Vagina (tissue), 2 donors: ENCODE results near the gene MYL2. TPM values are rescaled to one million over a fixed set of nuclear protein-coding genes. Genes with fewer than 3 reads are reported as not detected.

Experiments used
- DNase-seq, 2 donors: peaks; one replicate each; pipeline ENCODE4 v3.0.0-alpha.2; 2017; ENCODE audit errors: extremely low spot score in 2 of 2
- H3K27ac ChIP-seq: fragments of 200-600 bp; sonication (generic); one replicate; pipeline ENCODE4 v1.5.1; 2019
- H3K27me3 ChIP-seq: fragments of 200-600 bp; sonication (generic); one replicate; pipeline ENCODE4 v1.5.1; 2019
- H3K36me3 ChIP-seq, 2 donors: fragments of 200-600 bp; sonication (generic); one replicate each; pipeline ENCODE4 v1.5.1; 2017 to 2019
- H3K4me1 ChIP-seq: fragments of 200-600 bp; sonication (generic); one replicate; pipeline ENCODE4 v1.5.1; 2019
- H3K4me3 ChIP-seq, 2 donors: fragments of 200-600 bp; sonication (generic); 1 replicate in 1 of 2; 2 replicates in 1 of 2; pipeline ENCODE4 v1.5.1; 2016 to 2019
- H3K9me3 ChIP-seq: fragments of 200-600 bp; sonication (generic); one replicate; pipeline ENCODE4 v1.5.1; 2019
- POLR2A ChIP-seq, 2 donors: fragments of 450-650 bp; IDR thresholded peaks; one replicate each; pipeline ENCODE4 v1.6.1; 2017; ENCODE audit warnings: antibody characterized with exemption in 2 of 2, mild to moderate bottlenecking in 2 of 2, moderate library complexity in 2 of 2
- POLR2AphosphoS5 ChIP-seq, 2 donors: sonication (generic); formaldehyde crosslinking; IDR thresholded peaks; one replicate each; pipeline ENCODE4 v1.9.0; 2017; ENCODE audit warnings: antibody characterized with exemption in 2 of 2, mild to moderate bottlenecking in 2 of 2, low read depth in 1 of 2; ENCODE audit not compliant: insufficient read depth in 1 of 2
- intact Hi-C: fragments of 100-400 bp; cut with DNase I; formaldehyde crosslinking; loops from one replicate; pipeline ENCODE4 v1.15.1; 2023
- total RNA-seq: library from RNA; depleted of rRNA; stranded (reverse); fragments of >200 nt; gene quantifications from one replicate; pipeline ENCODE4 v1.2.3, GENCODE V29; 2016
- TF ChIP-seq, protein P1 (sequence below), 3 experiments: fragments of 450-650 bp in 2 of 3; fragments of 200-600 bp in 1 of 3; sonication (generic) in 1 of 3; IDR thresholded peaks; one replicate each; pipeline ENCODE4 v1.5.1; 2017 to 2019; ENCODE audit warnings: antibody characterized with exemption in 3 of 3, mild to moderate bottlenecking in 2 of 3, moderate library complexity in 2 of 3

The MYL2 gene
- total RNA-seq, 1 donor from 2014 or later: not detected

DNA sequence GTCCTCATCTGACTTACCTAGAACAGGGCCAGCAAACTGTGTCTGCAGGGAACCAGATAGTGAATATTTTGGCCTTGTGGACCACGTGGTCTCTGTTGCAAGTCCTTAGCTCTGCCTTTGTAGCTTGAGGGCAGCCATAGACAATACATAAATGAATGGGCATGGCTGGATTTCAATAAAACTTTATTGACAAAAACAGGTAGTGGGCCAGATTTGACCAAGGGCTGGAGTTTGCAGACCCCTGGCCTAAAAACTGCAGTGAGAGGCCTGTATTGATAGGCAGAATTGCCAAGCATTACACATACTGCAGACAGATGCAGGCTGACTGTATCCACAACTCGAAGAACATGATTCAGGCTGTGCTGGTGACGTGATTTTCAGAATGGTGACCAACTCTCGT, 48.3 kb downstream of the MYL2 start:
- DNase-seq: no peak
- H3K27me3 ChIP-seq: no peaks in the 10 kb centered on the region
- H3K9me3 ChIP-seq: no peaks in the 10 kb centered on the region
- intact Hi-C loops: no loop called here
- no peaks in the 10 kb centered on the region for H3K36me3 ChIP-seq
- H3K4me3 ChIP-seq: no peak overlapping the region
- TF ChIP-seq, protein P1, sequence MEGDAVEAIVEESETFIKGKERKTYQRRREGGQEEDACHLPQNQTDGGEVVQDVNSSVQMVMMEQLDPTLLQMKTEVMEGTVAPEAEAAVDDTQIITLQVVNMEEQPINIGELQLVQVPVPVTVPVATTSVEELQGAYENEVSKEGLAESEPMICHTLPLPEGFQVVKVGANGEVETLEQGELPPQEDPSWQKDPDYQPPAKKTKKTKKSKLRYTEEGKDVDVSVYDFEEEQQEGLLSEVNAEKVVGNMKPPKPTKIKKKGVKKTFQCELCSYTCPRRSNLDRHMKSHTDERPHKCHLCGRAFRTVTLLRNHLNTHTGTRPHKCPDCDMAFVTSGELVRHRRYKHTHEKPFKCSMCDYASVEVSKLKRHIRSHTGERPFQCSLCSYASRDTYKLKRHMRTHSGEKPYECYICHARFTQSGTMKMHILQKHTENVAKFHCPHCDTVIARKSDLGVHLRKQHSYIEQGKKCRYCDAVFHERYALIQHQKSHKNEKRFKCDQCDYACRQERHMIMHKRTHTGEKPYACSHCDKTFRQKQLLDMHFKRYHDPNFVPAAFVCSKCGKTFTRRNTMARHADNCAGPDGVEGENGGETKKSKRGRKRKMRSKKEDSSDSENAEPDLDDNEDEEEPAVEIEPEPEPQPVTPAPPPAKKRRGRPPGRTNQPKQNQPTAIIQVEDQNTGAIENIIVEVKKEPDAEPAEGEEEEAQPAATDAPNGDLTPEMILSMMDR (IDR thresholded peaks at IDR 0.05): no peak
- TF ChIP-seq POLR2AphosphoS5 (IDR thresholded peaks at IDR 0.05; ENCODE audit: insufficient read depth in 1 of 2, low read depth in 1 of 2) (no peak), POLR2A (IDR thresholded peaks at IDR 0.05) (no peak)
- no peak overlapping the region for H3K27ac ChIP-seq
- no peaks in the 10 kb centered on the region for H3K4me1 ChIP-seq

DNA sequence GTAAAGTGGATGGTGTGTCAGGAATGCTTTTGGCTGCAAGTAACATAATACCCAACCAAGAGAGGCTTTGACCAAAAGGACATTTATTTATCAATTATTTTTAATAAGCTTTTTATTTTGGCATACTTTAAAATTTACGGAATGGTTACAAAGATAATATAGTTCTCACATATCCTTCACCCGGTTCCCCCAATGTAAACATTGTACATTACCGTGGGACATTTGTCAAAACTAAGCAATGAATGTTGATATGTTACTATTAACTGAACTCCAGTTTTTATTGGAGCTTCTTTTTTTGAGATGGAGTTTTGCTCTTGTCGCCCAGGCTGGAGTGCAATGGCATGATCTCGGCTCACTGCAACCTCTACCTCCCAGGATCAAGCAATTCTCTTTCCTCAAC, 50.6 kb downstream of the MYL2 start:
- Histone ChIP-seq H3K4me3 (no peak overlapping the region), H3K27me3 (no peaks in the 10 kb centered on the region), H3K27ac (no peak overlapping the region), H3K9me3 (no peaks in the 10 kb centered on the region), H3K36me3 (no peaks in the 10 kb centered on the region), H3K4me1 (no peaks in the 10 kb centered on the region)
- DNase-seq: no peak
- no peak for TF ChIP-seq POLR2A (IDR thresholded peaks at IDR 0.05)
- TF ChIP-seq, protein P1 (IDR thresholded peaks at IDR 0.05): no peak
- no peak for TF ChIP-seq POLR2AphosphoS5 (IDR thresholded peaks at IDR 0.05; ENCODE audit: insufficient read depth in 1 of 2, low read depth in 1 of 2)
- intact Hi-C loops: no loop called here

DNA sequence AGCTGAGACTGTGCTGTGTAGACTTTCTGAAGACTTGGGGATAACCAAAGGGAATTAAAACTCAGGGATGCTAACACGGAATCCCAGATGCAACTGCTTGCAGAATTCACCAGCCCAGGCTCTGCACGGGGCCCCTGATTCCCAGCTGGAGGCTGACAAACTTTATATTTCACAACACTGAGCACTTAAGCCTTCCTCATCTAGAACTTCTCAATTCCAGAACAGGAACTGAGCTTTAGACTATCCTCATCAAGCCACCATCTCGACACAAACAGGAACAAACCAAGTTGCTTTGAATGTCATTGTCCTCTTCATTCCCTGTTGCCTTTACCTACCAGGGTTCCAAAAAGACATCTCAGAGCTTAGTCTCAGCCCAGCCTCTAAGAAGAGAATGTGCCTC, 51.4 kb downstream of the MYL2 start:
- TF ChIP-seq POLR2A (IDR thresholded peaks at IDR 0.05): no peak
- TF ChIP-seq POLR2AphosphoS5 (IDR thresholded peaks at IDR 0.05; ENCODE audit: insufficient read depth in 1 of 2, low read depth in 1 of 2): no peak
- TF ChIP-seq, protein P1 (IDR thresholded peaks at IDR 0.05): no peak
- DNase-seq: no peak
- intact Hi-C loops: no loop called here
- H3K4me1 ChIP-seq: no peaks in the 10 kb centered on the region
- H3K4me3 ChIP-seq: no peak overlapping the region
- H3K36me3 ChIP-seq: no peaks in the 10 kb centered on the region
- no peaks in the 10 kb centered on the region for H3K27me3 ChIP-seq
- H3K9me3 ChIP-seq: no peaks in the 10 kb centered on the region
- H3K27ac ChIP-seq: no peak overlapping the region

DNA sequence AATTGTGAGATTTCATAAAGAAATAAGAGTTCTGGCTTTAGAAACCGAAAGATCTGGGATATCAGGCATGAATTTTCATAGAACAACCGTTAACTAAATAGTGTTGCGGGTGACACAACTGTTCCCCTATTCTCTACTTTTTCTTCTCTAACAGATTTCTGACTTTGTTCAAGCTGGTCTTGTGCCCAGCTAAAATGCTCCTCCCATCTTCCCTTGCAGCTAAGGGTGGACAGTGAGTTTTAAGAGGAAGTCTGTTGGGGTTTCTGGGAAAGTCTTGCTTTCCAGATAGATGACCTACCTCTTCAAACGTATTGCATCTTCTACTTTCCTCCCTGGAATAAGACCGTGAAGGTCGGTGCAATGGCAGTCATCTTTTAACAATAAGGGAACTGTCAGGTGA, 54.9 kb downstream of the MYL2 start:
- intact Hi-C loops: no loop called here
- Histone ChIP-seq H3K27ac (no peak overlapping the region), H3K27me3 (no peaks in the 10 kb centered on the region), H3K4me1 (no peaks in the 10 kb centered on the region), H3K9me3 (no peaks in the 10 kb centered on the region), H3K36me3 (no peaks in the 10 kb centered on the region), H3K4me3 (no peak overlapping the region)
- no peak for TF ChIP-seq POLR2AphosphoS5 (IDR thresholded peaks at IDR 0.05; ENCODE audit: insufficient read depth in 1 of 2, low read depth in 1 of 2)
- TF ChIP-seq, protein P1 (IDR thresholded peaks at IDR 0.05): no peak
- no peak for TF ChIP-seq POLR2A (IDR thresholded peaks at IDR 0.05)
- DNase-seq: no peak

DNA sequence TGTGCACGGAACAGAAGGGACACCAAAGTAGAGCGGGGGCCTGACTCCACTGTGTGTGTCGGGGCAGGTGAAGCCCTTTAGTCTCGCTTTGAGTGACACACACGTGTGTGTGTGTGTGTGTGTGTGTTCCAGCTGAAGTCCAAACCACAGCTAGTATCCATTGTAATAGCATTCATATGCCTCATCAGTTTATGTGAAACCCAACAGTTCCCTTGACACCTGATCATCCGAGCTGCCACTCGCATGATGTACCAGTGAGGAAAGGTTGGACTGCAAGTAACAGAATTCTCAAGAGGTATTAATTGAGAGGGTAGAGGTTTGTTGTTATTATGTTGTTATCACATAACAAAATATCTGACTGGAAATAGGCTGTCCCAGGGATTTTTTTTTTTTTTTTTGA, 57.2 kb downstream of the MYL2 start:
- Histone ChIP-seq H3K36me3 (no peaks in the 10 kb centered on the region), H3K27ac (no peak overlapping the region), H3K27me3 (no peaks in the 10 kb centered on the region), H3K4me1 (no peaks in the 10 kb centered on the region), H3K9me3 (no peaks in the 10 kb centered on the region), H3K4me3 (no peak overlapping the region)
- DNase-seq: no peak
- no peak for TF ChIP-seq POLR2A (IDR thresholded peaks at IDR 0.05)
- no peak for TF ChIP-seq POLR2AphosphoS5 (IDR thresholded peaks at IDR 0.05; ENCODE audit: insufficient read depth in 1 of 2, low read depth in 1 of 2)
- TF ChIP-seq, protein P1 (IDR thresholded peaks at IDR 0.05): no peak
- intact Hi-C loops: no loop called here
